GM18507 (cell line): ENCODE measurements around the gene TTLL13.
A peak's percentile ranks its signal among the peaks of the same experiment; 100 is the strongest.
"Not testable (repeated sequence)": the region's sequence is repeated elsewhere in the genome, so short reads cannot be mapped to it uniquely, and the experiment has no call there.

ENCODE experiments used
- DNase-seq: peaks from one replicate; pipeline ENCODE4 v3.0.0; 2011; ENCODE audit warnings: low read depth; ENCODE audit not compliant: insufficient read length; ENCODE audit errors: extremely low spot score
- FAIRE-seq: peaks from 2 replicates; lab custom pipeline; 2011; peaks lifted over from hg19 to GRCh38; lab: Jason Lieb, UNC

The TTLL13 gene

DNA sequence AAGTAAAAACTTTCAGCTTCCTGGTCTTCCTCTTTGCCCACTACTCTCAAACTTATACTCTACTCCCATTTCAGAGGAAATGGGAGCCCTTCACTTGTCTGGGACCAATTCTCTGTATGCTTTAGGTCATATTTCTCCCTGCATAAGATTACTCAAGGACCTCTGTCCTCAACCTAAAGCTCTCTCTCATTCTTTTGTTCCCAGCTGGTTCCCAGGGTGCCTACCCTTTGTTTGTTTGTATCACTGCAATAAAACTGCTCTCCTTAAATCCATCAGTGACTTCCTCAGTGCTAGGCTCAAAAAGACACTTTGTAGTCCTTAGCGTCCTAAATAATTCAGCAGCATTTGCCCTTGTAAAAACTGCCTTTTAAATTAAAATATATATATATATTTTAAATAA is 19.1 kb downstream of the TTLL13 start:
- no peak for DNase-seq

DNA sequence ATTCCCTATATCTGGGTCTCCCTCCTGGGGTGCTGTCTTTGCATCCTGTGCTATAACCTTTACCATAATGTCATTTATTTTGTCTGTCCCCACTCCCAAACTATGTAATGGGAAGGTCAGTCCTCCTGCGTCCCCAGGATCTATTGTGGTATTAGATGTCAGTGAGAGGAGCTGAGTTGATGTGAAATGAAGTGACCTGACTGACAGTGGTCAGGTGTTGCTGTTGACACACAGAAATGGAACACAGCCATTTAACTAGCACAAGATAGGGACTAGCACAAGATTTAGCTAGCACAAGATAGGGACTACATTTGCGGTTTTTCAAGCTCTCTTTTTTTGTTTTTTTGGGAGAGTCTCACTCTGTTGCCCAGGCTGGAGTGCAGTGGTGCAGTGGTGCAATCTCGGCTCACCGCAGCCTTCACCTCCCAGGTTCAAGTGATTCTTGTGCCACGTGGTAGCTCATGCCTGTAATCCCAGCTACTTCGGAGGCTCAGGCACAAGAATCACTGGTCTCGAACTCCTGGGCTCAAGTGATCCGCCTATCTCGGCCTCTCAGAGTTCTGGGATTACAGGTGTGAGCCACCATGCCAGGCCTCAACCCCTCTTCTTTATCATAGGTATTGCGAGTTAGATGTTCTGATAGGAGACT is 21.3 kb downstream of the TTLL13 start:
- no peak for DNase-seq
- no peak for FAIRE-seq

More for the DNA sequence above, 19.1 kb downstream of the TTLL13 start:
- no peak for FAIRE-seq

DNA sequence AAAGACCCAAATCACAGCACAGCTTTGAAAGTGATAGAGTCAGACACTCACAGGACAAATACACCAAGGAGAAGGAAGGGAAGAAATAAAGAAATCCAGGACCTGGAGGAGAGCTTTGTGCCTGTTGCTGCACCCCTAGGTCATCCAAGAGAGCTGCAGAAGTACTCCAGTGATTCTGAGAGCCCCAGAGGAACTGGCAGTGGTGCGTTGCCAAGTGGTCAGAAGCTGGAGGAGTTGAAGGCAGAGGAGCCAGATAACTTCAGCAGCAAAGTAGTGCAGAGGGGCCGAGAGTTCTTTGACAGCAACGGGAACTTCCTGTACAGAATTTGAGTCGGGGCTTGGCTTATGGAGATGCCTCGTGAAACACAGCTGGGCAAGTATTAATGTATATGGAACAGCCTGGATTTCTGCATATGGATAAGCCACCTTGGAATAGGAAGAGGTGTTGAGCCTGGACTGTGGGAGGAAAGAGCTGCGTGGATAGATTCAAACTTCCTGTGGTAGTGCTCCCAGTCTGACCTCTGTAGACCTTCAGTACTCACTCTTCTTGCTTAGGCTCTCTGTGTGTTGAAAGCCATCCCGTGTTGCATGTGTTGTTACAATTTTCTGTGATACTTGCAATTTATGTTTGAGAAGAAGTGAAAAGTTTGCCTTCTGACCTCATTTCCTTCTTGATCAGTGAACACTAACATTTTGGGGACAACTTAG is 22.3 kb downstream of the TTLL13 start:
- DNase-seq (no peak), FAIRE-seq (no peak)

DNA sequence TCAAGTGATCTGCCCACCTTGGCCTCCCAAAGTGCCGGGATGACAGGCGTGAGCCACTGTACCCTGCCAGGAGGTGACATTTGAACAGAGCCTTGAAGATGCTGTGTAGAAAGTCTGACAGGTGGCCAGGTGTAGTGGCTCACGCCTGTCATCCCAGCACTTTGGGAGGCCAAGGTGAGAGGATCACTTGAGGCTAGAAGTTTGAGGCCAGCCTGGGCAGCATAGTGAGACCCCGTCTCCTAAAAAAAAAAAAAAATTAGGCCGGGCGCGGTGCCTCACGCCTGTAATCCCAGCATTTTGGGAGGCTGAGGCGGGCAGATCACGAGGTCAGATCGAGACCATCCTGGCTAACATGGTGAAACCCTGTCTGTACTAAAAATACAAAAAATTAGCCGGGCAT is 29.1 kb downstream of the TTLL13 start:
- FAIRE-seq, DNase-seq: not testable (repeated sequence)

DNA sequence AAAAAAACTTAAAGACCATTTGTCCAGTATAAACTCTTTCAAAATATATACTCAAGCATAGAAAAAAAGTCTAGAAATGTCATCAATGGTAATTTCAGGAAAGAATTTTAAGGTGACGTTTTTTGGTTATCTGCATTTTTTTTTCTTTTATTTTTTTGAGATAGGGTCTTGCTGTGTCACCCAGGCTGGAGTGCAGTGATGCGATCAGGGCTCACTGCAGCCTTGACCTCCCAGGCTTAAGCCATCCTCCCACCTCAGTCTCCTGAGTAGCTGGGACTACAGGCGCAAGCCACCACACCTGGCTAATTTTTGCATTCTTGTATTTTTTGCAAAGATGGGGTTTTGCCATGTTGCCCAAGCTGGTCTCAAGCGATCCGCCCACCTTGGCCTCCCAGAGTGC is 31.4 kb downstream of the TTLL13 start:
- not testable (repeated sequence) for DNase-seq, FAIRE-seq

DNA sequence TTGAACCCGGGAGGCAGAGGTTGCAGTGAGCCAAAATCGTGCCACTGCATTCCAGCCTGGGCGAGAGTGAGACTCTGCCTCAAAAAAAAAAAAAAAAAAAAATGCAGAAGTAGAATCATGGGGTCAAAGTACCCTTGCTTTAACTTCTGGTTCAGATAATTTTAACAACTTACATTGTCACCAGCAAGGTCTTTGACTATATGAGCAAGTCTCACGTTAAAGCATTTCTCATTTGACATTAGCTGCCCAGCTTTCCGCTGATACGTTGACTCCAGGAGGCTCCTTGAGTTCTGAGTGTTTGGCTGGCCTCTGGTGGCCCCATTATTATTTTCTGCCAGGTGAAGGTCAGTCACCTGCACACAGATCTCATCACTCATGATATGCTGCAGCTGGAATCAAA is 32.3 kb downstream of the TTLL13 start:
- DNase-seq, FAIRE-seq: not testable (repeated sequence)

DNA sequence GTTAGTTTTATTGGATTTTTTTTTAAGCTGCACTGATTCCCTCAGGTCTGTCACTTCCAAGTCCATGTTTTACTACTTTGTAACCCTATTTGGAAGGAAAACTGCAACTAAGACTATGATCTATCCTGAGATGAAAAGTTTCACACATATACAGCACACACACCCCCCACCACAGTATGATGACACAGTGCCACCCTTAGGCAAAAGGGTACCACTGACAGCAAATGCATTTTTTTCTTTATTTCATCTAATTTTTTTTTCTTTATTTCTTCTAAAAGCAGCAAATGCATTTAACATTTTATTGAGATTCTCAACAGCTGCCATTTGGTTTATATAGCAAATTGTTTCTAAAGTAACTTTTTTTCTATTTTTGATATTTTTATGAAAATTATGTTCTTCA is 37.3 kb downstream of the TTLL13 start:
- DNase-seq (no peak), FAIRE-seq (no peak)

DNA sequence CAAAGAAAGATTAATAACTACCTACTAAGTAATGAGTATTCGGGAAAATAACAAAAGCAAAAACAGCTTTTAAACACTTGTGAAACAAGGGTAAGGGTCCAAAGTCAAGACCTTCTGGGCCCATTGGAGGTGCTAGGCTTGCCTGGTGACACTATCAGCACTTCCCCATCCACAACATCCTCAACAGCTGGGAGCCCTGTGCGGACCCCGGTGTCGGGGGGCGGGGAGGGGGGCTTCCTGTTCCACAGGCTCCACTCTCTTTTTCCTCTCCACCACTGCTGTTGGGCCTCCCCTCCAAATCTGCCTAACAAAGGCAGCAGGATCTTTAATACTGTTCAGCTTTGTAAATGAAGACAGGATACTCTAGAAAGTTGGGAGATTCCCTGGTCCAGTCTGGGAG is 37.7 kb downstream of the TTLL13 start:
- DNase-seq (no peak), FAIRE-seq (no peak)

DNA sequence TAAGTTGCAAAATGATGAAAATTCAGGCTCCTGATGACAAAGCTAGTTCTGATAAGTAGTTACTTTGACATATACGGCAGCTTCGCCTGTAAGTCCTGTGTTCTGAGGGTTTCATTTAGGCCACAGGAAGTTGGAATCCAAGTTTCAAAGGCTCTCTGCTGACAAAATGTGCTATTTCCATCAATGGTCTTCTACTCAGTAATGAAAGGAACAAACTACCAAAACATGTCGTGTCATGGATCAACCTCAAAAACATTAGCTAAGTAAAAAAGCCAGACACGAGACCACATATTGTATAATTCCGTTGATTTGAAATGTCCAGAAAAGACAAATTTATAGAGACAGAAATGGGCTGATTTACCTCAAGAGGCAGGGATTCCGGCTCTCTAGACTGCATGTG is 38.6 kb downstream of the TTLL13 start:
- no peak for DNase-seq
- FAIRE-seq = no peak

DNA sequence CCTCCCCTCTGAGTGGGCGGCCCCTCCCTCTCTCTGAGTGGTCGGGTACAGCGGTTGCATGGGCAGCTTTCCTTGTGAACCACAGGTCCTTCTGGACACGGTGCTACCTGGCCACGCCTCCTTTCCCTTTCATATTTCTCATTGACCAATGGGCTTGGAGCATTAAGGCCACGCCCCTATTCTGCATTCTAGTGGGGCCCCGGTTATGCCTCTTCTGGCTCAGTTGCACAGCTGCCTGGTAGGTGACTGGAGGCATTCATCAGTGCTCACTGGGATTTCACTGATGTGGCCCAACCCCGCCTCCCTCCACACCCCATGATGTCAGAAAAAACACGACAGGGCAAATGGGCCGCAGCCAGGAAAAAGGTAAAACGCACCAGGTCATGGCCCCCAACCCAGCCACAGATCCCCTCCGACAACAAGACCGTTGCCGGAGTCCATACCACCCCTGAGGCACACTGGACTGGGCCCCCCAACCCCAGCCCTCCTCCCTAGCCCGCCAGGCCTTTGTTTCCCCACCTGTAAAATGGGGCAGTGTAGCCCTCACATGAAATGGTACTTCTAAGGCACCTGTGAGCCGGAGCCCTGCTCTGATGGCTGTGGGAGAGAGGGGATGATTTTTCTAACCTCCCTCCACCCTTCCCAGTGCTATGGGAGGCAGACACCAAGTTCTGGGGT is 42.5 kb downstream of the TTLL13 start:
- FAIRE-seq (no peak), DNase-seq (peak; percentile 25)

DNA sequence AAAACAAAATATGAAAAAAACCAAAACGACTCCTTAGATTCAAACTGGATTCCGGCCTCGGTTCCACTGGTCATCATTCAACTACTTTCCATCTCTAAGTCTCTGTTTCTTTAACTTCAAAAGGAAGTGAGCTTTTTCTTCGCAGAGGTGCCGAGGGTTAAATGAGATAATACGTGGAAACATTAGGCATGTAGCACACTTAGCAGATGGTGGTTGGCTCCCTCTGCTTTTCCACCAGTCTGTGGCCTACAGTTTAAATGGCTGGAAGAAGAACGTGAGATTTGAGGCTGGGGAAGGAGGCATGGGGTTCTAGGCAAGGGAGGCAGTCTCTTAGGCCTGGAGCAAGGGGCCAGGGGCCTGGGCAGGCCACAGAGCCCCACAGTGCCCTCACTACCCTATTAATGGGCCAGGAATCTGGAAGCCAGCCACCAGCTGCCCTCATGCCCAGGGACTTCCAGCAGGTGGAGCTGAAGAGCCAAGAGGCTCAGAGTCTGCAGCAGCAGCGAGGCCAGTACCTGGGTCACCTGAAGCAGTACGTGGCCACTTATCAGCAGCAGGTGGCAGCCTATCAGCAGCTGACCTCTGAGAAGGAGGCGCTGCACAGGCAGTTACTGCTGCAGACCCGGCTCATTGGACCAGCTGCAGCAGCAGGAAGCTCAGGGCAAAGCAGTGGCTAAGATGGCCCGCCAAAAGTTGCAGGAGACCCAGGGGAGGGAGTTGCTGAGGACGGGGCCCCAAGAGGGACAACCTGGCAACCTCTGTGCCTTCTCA is 43.9 kb downstream of the TTLL13 start:
- DNase-seq = not testable (repeated sequence)
- FAIRE-seq = peak; percentile 75

DNA sequence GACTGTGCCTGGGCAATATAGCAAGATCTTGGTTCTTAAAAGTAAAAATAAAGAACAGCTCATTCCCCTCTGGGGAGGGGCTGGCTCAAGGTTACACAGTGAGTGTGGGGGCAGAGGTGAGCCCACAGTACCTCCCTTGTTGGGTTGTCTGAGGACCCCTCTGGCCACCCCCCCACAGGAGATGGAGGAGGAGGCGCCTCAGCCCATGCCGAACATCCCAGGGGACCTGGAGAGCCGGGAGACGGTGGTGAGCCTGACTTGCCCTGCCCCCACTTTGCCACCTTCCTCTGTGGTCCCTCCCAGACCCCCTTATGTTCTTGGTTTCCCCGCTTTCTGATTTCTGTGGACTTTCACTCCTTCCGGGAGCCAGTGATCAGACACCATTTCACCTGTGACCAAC is 44.8 kb downstream of the TTLL13 start:
- no peak for FAIRE-seq
- no peak for DNase-seq

DNA sequence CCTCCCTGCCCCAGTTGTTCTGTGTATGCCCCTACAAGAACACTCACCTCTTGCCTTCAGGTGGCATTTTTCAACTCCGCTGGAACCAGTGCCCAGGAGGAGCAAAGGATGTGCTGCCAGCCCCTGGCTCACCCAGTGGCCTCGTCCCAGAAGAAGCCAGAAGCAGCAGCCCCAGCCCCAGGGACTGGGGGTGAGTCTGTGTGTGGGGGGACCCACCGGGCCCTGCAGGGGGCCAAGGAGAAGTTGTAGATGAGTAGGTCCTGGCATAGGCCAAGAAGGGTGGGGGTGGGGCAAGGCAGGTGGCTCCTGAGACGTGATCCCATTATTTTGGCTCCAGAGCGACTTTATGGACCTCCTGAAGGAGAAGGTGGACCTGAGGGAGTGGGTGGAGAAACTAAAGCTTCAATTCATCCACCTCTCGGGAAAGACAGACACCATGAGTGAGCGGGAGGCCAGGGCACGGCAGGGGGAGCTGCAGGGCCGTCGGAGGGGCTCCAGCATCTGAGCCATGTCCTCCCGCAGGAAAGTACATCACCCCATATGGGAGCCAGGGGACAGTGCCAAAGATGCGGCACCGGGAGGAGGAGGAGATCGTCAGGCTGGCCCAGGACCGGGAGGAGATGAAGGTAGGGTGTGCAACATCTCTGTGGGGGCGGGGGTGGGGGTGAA is 45.4 kb downstream of the TTLL13 start:
- DNase-seq = no peak
- no peak for FAIRE-seq

DNA sequence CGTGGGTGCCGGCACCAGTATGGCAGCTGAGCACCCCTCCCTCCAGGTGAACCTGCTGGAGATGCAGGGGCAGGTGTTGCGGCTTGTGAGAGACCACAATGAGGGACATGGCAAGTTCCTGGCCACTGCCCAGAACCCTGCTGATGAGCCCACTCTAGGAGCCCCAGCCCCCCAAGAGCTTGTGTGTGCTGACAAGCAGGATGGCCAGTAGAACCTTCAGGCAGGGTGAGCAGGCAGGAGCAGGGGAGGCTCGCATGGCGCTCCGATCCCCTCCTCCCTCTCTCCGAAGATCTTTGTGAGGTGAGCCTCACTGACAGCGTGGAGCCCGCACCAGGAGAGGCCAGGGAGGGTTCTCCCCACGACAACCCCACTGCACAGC is 45.9 kb downstream of the TTLL13 start:
- no peak for FAIRE-seq
- no peak for DNase-seq

DNA sequence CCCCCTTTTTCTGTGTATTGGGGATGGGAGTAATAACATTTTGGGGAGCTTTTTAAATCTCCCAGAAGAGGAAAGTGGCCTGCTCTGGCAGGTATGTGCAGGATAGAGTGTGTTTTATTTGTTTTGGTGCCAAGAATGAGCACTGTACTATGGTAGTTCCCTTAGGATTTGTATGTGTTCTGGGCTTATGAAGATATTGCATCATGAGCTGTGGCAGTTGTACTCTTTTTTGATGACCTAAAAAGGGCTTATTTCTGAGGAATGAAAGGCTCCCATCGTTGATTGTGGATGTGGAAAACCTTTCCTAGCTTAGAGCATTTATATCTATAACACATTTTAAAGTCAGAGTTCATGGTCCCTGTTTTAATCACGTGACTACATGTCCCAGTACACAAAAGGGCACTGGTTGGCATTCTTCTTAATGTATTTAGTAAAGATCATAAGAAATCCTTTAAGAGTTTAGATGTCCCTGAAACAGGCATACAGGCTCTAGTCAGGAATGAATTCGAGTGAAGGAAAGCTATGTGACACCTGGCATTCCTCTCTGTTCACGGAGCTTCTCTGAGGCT is 47.0 kb downstream of the TTLL13 start:
- DNase-seq, FAIRE-seq: not testable (repeated sequence)

DNA sequence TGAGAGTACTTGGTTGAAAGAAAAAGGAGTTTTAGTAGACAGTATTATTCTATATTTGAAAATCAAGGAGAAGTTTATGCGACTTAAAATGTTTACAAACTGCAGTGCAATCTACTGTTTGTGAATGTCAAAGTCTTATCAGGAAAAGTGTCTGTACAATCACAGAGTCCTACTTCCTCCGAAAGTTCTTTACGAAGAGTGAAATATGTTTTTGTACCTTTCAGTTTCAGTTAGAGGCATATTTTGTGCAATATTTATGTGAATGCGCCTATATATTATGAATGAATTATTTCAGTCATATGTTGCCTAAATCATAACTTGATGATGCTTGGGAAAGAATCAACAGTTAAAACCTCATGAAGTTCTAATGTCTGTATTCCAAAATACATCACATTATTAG is 47.7 kb downstream of the TTLL13 start:
- no peak for DNase-seq
- FAIRE-seq = no peak

DNA sequence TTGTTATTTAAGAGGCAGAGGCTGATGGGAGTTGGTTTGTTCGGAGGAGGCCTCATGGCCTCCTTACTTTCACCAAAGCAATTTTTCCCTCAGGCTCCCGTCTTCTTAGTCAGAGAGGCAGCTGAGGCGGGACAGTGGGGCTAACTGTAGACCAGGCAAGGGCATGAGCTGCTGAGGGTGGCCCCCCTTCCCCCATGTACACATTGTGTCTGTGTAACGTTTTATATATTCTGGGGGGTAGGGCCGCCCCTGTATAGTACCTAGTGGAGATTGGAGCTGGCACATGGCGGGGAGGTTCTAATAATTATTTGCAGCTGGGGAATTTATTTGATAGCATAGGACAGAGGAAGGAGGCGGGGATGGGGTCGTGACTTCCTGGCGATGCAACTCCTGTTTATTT is 51.2 kb downstream of the TTLL13 start:
- DNase-seq (no peak), FAIRE-seq (no peak)

DNA sequence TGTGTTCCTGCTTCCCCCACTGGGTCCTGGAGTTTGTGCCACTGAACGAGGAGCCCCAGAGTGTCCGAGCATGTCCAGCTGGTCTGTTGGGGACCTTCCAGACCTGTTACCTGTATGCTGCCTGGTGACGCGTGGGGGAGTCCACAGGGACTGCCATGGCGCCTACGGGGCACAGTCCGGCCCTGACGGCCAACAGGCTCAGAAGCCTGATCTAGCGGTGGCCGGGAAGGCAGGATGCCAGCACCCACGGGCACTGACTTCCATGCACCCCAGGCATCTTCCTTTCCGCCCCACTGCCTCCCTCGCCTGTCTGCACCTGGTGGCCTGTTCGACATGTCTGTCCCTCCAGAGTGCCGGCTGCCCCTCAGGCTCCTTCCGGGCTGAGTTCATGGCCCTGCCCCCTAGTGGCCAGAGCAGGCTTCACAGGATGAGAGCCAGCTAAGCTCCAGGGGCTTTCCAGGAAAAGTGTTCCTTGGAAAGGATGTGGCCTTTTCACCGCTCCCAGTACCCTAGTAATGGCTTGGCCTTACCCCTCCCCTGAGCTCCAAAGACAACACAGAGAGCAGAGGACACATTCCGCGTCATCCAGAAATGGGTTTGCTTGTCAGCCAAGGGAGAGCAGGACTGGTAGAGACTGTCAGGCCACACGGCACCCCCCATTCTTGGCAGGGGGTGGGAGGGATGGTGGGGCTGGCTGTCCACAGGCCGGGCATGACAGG is 51.8 kb downstream of the TTLL13 start:
- DNase-seq (no peak), FAIRE-seq (peak; percentile 33)
